Aorta (tissue), 5 donors: ENCODE measurements around the gene CCDC12. TPM values are rescaled to one million over a fixed set of nuclear protein-coding genes. Genes with fewer than 3 reads are reported as not detected.

ENCODE experiments used
- ATAC-seq: fragments of 200-7000 bp; cut with Tn5 transposase; one replicate; pipeline ENCODE4 v1.9.1; 2022; ENCODE audit warnings: moderate library complexity; ENCODE audit not compliant: low FRiP score
- DNase-seq, 2 donors: peaks; one replicate each; pipeline ENCODE4 v3.0.0-alpha.2; 2020
- H3K27ac ChIP-seq, 2 donors: one replicate each; pipeline ENCODE4 v1.5.1; 2013; ENCODE audit warnings: low read length in 2 of 2, mild to moderate bottlenecking in 2 of 2, moderate library complexity in 2 of 2, control low read depth in 1 of 2, inconsistent platforms in 1 of 2, low read depth in 1 of 2
- H3K27me3 ChIP-seq, 2 donors: one replicate each; pipeline ENCODE4 v1.6.1; 2013; ENCODE audit warnings: control low read depth in 1 of 2, low read length in 1 of 2, mild to moderate bottlenecking in 1 of 2, moderate library complexity in 1 of 2; ENCODE audit not compliant: insufficient read depth in 2 of 2, control insufficient read depth in 1 of 2
- H3K36me3 ChIP-seq, 2 donors: one replicate each; pipeline ENCODE4 v1.6.1; 2013; ENCODE audit warnings: control low read depth in 1 of 2, low read length in 1 of 2, mild to moderate bottlenecking in 1 of 2; ENCODE audit not compliant: insufficient read depth in 2 of 2, control insufficient read depth in 1 of 2
- H3K4me1 ChIP-seq, 2 donors: one replicate each; pipeline ENCODE4 v1.6.1; 2013; ENCODE audit warnings: low read length in 2 of 2, control low read depth in 1 of 2, mild to moderate bottlenecking in 1 of 2, moderate library complexity in 1 of 2; ENCODE audit not compliant: insufficient read depth in 2 of 2, control insufficient read depth in 1 of 2
- H3K4me3 ChIP-seq, 2 donors: one replicate each; pipeline ENCODE4 v1.5.1; 2013; ENCODE audit warnings: low read length in 2 of 2, control low read depth in 1 of 2, mild to moderate bottlenecking in 1 of 2
- H3K9me3 ChIP-seq: one replicate; pipeline ENCODE4 v1.6.1; 2013; ENCODE audit warnings: mild to moderate bottlenecking, low read length; ENCODE audit not compliant: control insufficient read depth
- WGBS, 2 donors: extraction: QIAGEN DNeasy Blood & Tissue Kit; methylation state at CpG; one replicate each; pipeline ENCODE4 v1.1.7; 2013; 5-methylcytosine and 5-hydroxymethylcytosine counted together
- intact Hi-C, 2 donors: fragments of 100-400 bp; cut with DNase I; formaldehyde crosslinking; loops; one replicate each; pipeline versions ENCODE4 v1.14.2 to v1.15.0; 2022
- polyA plus RNA-seq, 2 donors: library from polyadenylated mRNA; stranded (reverse); fragments of 200-250 nt; gene quantifications; one replicate each; pipeline ENCODE4 v1.2.3, GENCODE V29; 2013
- total RNA-seq, 2 donors: library from RNA; stranded (reverse); fragmentation: NEBNext Ultra II Directional; extraction: Animal tissue kit (Norgen Biotek cat#: 25700); gene quantifications; one replicate each; pipeline ENCODE4 v1.2.1, GENCODE V29; 2021
- donor health status: healthy with polysubstance abuse.
- donor health status: Bipolar disorder and iron deficiency.
- donor health status: DM: no; HTN: no; CAD: no.
- donor health status: DM: no; HTN: no; CAD: no.
- donor health status: DM: yes; HTN: yes; CAD: no.

The CCDC12 gene
- total and polyA plus RNA-seq, 4 donors: 30.5 to 46.5 (median 39.7) TPM

- no peaks in the 10 kb centered on the region for H3K9me3 ChIP-seq
- intact Hi-C loops: no loop called here
- H3K27ac ChIP-seq: no peak overlapping the region
- 98% methylated on average over 2 of the region's 2 CpGs for WGBS, 2 donors
- H3K4me3 ChIP-seq: no peak overlapping the region
- ATAC-seq: no peak
- H3K27me3 ChIP-seq: no peaks in the 10 kb centered on the region
- H3K4me1 ChIP-seq: peaks cover 8 to 14% of the 10 kb centered on the region in 2 donors
- peaks cover 0 to 2% of the 10 kb centered on the region in 2 donors for H3K36me3 ChIP-seq
- no peak for DNase-seq
These were observed 26.4 kb downstream of the CCDC12 start for GRCh38 chr3:46950177-46950576.

- no peaks in the 10 kb centered on the region for H3K9me3 ChIP-seq
- H3K4me3 ChIP-seq: no peak overlapping the region
- no peaks in the 10 kb centered on the region for H3K27me3 ChIP-seq
- 58 to 61% methylated on average over 6 of the region's 6 CpGs for WGBS, 2 donors
- peaks cover 0 to 2% of the 10 kb centered on the region in 2 donors for H3K36me3 ChIP-seq
- ATAC-seq (peak; percentile 23), DNase-seq (peak in 1 of 2 donors; percentile 69)
- H3K27ac ChIP-seq: no peak overlapping the region
- peaks cover 8 to 14% of the 10 kb centered on the region in 2 donors for H3K4me1 ChIP-seq
- intact Hi-C loops: no loop called here
These were observed 27.5 kb downstream of the CCDC12 start for GRCh38 chr3:46948830-46949671.

- Histone ChIP-seq H3K4me3 (no peak overlapping the region), H3K27me3 (no peaks in the 10 kb centered on the region), H3K36me3 (peaks cover 0 to 2% of the 10 kb centered on the region in 2 donors), H3K9me3 (no peaks in the 10 kb centered on the region), H3K27ac (peak overlapping the region in 1 of 2 donors; percentile 6), H3K4me1 (peaks cover 8 to 14% of the 10 kb centered on the region in 2 donors)
- ATAC-seq (peak; percentile 34), DNase-seq (no peak)
- 51% methylated on average over 18 to 19 of the region's 19 CpGs for WGBS, 2 donors
- intact Hi-C loops: no loop called here
These were observed 28.4 kb downstream of the CCDC12 start for GRCh38 chr3:46947981-46948791.

- H3K27me3 ChIP-seq: no peaks in the 10 kb centered on the region
- no peaks in the 10 kb centered on the region for H3K36me3 ChIP-seq
- intact Hi-C loops: no loop called here
- H3K27ac ChIP-seq: peak overlapping the region in 1 of 2 donors; percentile 34
- peaks cover 8 to 12% of the 10 kb centered on the region in 2 donors for H3K4me1 ChIP-seq
- H3K4me3 ChIP-seq: no peak overlapping the region
- no peaks in the 10 kb centered on the region for H3K9me3 ChIP-seq
- no peak for ATAC-seq
- no peak for DNase-seq
- WGBS, 2 donors: 47 to 58% methylated on average over 4 of the region's 4 CpGs
These were observed 29.0 kb downstream of the CCDC12 start for GRCh38 chr3:46947546-46947901.

GRCh38 chr3:46946856-46947545 is 29.5 kb downstream of the CCDC12 start:
- DNase-seq (peak in 1 of 2 donors; percentile 69), ATAC-seq (peak; percentile 24)
- H3K4me1 ChIP-seq: peaks cover 8 to 12% of the 10 kb centered on the region in 2 donors
- no peaks in the 10 kb centered on the region for H3K36me3 ChIP-seq
- intact Hi-C loops: no loop called here
- 13 to 16% methylated on average over 7 of the region's 7 CpGs for WGBS, 2 donors
- no peak overlapping the region for H3K27ac ChIP-seq
- H3K4me3 ChIP-seq: no peak overlapping the region
- H3K9me3 ChIP-seq: no peaks in the 10 kb centered on the region
- no peaks in the 10 kb centered on the region for H3K27me3 ChIP-seq

- DNase-seq (no peak), ATAC-seq (no peak)
- H3K27me3 ChIP-seq: no peaks in the 10 kb centered on the region
- 81 to 87% methylated on average over 6 of the region's 6 CpGs for WGBS, 2 donors
- no peaks in the 10 kb centered on the region for H3K36me3 ChIP-seq
- intact Hi-C loops: no loop called here
- peaks cover 8 to 12% of the 10 kb centered on the region in 2 donors for H3K4me1 ChIP-seq
- H3K27ac ChIP-seq: no peak overlapping the region
- no peak overlapping the region for H3K4me3 ChIP-seq
- H3K9me3 ChIP-seq: no peaks in the 10 kb centered on the region
These were observed 30.1 kb downstream of the CCDC12 start for GRCh38 chr3:46946416-46946815.

GRCh38 chr3:46944191-46944590 is 32.4 kb downstream of the CCDC12 start:
- Histone ChIP-seq H3K27me3 (no peaks in the 10 kb centered on the region), H3K4me1 (peaks cover 8 to 12% of the 10 kb centered on the region in 2 donors), H3K27ac (no peak overlapping the region), H3K4me3 (no peak overlapping the region), H3K9me3 (no peaks in the 10 kb centered on the region), H3K36me3 (no peaks in the 10 kb centered on the region)
- ATAC-seq: no peak
- WGBS, 2 donors: 88 to 90% methylated on average over 8 of the region's 8 CpGs
- DNase-seq: no peak
- intact Hi-C loops: no loop called here

GRCh38 chr3:46943237-46944187 is 33.0 kb downstream of the CCDC12 start:
- no peak overlapping the region for H3K4me3 ChIP-seq
- H3K27ac ChIP-seq: no peak overlapping the region
- intact Hi-C loops: no loop called here
- no peaks in the 10 kb centered on the region for H3K36me3 ChIP-seq
- ATAC-seq (no peak), DNase-seq (no peak)
- WGBS, 2 donors: 78 to 81% methylated on average over 12 of the region's 12 CpGs
- no peaks in the 10 kb centered on the region for H3K27me3 ChIP-seq
- no peaks in the 10 kb centered on the region for H3K9me3 ChIP-seq
- H3K4me1 ChIP-seq: peaks cover 7 to 8% of the 10 kb centered on the region in 2 donors
